UCSD-AML1 (cell line): Measurements from ENCODE around the gene FARSB.
"Not testable (repeated sequence)": the region's sequence is repeated elsewhere in the genome, so short reads cannot be mapped to it uniquely, and the experiment has no call there.

ENCODE experiments used
- DNase-seq: peaks from one replicate; lab custom pipeline; 2025; ENCODE audit not compliant: unreplicated experiment; lab: John Stamatoyannopoulos, UW

FARSB gene

DNA sequence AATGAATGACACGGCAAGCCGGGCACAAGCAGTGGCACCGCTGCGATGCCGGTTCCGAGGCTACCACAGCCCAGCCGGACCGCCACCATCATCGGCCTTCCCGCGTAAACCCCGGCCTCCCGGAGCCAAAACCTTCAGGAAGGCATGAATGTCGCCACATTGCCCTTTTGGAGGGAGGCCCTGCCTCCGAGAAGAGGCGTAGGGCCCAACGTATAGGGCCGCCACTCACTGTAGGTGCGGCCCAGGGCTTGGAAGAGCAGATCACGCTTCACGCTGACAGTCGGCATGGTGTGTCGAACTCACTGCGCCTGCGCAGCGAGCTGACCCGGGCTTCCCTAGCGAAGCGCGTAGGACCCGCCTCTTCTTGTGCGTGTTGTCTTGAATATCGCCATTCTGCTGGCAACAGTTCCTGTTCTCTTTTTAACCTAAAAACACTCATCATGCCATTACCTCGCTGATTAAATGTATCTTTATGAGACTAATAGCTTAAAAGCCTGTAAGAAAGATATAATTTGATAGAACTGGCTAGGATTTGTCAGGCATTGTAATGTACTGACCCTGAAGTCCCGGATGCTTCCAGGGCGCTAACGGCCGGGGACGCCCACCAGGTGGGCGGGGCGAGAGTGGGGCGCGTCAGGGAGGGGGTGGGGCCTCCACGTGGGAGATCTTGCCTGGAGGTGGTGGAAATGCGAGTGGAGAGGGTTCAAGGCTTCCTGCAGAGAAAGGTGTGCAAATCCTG, at the start of gene FARSB:
Gene FARSB, minus strand, starts transcription at position 306 of the 739 bp plus-strand sequence. Its CDS starts 19 bp downstream, at position 287.
- peak; percentile 91 for DNase-seq

DNA sequence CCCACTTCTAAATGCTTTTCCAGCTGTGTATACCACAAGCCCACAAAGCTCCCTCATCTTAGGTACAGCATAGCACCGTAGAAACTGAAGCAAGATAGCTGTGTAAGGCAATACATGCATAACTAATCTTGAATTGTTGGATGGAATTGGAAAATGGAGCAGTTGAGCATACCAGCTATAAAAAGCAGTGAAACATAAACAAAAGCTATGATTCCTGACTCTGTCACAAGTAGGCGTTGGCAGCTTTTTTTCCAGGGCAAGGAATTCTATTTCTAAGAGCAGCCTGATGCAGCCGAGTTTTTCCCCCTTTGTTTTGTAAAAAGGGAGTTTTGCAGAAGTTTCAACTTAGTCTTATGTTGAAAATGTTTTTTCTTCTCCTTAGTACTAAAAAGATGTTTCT, 48.0 kb upstream of the FARSB start:
- no peak for DNase-seq

DNA sequence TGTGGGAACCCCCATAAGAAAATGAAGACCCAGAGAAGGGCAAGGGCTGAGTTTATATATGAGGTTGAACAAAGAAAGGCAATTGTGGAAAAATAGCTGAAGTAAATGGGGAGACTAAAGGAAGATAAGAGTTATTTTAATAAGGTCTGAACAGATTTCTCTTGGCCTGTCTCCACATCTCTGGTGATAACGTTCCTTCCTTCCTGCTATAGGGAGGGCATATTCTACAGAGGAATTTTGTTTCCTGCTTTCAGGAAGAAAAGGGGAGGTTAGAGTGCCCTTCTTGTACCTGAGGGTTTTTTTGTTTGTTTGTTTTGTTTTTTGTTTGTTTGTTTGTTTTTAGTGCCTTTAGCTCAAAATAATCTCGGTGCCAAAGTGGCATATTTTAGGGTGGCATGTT, 47.2 kb upstream of the FARSB start:
- no peak for DNase-seq

DNA sequence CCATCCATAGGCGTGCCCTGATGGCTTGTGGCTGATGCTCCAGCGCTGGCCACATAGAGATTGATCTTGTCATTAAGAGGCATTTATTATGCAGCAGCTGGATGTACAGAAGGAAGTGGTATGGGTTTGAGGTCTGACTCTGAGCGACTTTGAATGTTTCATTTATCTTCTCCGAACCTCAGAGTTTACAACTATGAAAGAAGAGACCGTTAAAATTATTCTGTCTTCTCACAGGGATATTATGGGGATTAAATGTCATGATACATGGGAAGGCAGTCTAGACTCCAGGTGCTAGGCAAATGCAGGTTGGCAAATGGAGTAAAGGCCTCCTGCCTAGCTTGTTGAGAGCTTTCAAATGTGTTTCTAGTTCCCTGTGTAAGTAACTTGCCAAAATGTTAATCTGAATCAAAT, 45.8 kb upstream of the FARSB start:
- no peak for DNase-seq

DNA sequence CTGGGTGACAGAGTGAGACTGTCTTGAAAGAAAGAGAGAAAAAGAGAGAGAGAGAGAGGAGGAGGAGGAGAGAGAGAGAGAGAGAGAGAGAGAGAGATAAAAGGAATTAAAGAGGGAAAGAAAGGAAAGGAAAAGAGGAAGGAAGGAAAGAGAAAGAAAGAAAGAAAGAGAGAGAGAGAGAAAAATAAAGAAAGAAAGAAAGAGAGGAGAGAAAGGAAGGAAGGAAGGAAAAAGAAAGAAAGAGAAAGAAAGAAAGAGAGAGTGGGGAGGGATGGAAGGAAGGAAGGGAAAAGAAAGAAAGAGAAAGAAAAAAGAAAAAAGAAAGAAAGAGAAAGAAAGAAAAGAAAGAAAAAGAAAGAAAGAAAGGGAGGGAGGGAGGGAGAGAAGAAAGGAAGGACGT, 45.3 kb upstream of the FARSB start:
- DNase-seq, result no peak

DNA sequence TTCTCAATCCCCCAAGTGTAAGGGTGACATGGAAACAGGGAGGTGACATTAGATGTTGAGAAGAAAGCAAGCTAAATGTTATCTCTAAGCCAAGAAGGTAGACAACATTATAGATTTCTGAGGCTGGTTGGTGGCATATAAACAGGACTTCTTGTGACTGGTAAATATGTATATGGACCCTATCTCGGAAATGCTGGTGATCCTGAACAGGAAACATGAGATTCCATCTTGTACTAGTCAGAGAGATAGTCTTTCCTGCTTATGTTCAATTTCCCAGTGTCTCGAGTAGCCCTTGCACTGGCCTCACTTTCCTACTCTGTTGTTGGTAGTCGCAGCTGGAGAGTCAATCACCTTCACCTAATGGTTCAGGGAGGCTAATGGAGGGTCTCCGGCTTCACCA, 42.4 kb upstream of the FARSB start:
- DNase-seq, result no peak

DNA sequence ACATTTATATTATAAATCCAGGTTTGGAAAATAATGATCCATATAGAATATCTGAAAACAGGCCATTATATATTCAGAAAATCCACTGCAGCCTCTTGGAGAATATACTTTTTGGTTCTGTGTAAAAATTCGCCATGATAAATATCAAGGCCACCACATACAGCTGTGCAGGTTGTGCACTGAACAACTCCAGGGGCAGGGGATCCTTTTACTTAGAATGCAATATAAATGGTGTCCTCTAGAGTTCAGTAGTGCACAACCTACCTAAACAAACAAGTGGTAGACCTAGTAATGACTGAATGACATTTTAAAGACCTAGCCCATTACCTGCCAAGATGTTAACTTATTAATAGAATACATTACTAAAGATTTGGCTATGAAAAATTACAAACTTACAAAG, 37.9 kb upstream of the FARSB start:
- DNase-seq, result no peak

DNA sequence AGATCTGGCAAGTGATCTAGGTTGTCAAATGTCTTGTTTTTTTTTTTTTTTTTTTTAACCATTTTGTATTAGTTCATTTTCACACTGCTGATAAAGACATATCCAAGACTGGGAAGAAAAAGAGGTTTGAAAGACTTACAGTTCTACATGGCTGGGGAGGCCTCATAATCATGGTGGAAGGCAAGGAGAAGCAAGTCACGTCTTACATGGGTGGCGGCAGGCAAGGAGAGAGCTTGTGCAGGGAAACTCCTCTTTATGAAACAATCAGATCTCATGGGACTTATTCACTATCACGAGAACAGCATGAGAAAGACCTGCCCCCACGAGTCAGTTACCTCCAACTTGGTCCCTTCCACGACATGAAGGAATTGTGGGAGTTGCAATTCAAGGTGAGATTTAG, 37.5 kb upstream of the FARSB start:
- DNase-seq, result not testable (repeated sequence)

DNA sequence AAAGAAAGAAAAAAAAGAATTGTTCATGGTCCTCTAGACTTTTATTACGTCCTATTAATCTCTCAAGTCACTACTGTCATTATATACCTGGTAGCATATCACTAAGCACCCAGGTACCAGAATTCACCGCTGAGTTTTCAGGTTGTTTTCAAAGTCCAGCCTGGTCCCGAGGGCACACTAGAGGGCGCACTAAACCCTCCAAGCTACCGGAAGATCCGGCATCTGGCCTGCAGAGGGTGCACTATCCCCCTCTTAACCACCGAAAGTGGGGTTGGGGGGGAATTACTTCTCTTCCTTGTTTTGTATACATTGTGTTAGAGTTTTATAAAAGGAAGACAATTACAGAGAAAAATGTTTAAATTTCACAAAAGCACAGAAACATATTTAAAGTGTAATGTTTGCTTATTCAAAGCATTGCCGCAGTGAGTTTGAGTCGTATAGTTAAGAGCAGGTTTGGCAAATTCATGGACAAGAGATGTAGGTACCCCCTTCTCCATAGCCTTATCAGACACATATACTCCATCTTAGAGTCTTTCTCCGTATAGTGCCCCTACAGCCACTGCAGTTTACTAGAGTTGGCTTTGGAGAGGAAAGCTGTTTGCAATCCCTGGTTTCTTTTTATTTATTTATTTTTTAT, 34.8 kb upstream of the FARSB start:
- peak; percentile 65 for DNase-seq

DNA sequence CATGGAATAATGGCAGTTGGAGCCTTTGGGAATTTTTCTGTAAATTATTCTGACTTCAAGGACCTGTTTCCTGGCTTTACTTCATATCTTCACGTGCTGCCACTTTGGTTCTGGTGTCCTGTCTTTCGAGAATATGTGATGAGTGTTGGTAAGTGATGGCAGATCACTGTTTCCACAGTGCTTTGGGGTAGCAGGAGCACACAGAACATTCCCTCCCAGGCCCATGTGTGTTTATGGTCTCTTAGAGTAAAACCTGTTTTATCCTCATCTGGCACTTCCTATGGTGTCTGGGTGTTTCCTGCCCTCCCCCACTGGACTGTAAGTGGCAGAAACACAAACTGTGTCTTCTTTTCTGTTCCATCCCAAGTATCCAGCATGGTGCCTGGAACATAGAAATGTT, 33.4 kb upstream of the FARSB start:
- DNase-seq, result no peak

DNA sequence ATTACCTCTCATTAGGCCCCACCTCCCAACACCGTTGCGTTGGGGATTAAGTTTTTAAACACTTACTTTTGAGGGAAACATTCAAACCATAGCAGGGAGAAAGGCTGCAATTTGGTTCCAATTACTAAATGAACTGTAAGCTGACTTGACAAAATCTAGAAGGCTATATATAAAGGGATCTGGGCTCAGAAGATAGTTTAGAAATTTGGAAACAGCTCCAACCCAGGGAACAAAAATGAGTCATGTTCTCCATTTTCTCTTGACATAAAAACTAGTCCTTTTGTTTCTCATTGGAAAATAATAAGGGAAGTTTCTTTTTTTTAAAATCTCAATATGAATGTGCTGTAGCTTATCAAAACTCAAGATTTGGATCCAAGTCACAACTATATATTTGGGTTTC, 33.0 kb upstream of the FARSB start:
- DNase-seq, result no peak

DNA sequence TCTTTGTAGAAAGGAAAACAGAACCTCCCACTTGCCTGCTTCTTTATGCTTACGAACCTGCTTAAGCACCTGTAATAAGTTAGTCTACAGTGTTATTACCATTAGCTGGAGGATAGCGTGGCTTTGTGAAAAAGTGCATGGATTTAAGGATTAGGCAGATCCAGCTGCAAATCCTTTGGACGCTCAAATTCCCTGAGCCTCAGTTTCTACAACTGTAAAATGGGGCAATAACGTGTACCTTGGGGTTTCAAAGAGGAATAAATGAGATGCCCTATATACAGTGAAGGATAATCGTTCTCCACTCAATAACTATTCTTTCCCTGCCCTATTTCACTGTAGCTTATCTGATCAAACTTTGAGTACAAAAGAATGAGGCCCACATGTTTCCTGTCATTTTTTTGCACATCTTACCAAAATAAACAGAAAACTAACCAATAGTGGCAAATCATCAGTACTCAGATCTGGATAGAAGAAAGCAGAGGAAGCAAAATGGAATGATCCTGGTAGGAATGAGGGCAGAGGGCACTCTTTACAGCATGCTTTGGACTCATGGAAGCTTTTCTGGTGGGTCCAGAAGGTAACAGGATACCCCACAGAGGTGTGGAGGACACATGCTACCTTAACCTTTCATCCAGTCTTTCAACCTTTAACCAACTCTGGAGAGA, 30.3 kb upstream of the FARSB start:
- DNase-seq, result no peak

DNA sequence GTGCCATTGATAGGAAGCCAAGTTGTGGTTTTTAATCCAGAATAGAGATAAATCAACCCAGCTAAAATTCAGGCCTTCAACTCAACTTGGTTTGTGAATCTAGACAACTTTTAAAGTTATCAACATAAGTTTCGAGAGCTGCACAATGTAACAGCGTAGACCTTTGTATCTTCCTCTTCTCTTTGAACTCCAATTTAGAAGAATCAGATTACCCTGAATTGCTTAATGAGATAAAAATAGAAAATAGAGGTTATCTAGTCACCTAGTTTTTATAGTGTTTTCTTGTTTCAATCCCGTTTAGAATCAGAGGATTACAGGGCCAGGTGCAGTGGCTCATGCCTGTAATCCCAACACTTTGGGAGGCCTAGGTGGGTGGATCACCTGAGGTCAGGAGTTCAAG, 27.9 kb upstream of the FARSB start:
- no peak for DNase-seq

DNA sequence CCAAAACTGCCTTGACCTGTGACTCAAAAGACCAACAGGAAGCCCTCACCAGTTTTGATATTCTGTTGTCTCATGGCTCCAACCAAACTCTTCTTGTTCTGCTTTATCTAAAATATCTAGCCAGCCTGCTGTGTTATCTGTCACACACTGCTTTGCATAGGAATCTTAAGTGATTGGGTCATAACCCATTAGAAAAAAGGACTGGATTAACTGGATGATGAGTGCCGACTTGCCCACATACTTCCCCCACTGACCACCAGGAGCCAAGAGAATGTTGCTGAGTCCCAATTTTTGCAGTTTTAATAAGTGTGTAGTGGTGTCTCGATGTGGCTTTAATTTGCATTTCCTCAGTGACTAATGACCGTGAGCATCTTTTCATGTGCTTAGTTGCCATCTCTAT, 22.1 kb upstream of the FARSB start:
- no peak for DNase-seq

DNA sequence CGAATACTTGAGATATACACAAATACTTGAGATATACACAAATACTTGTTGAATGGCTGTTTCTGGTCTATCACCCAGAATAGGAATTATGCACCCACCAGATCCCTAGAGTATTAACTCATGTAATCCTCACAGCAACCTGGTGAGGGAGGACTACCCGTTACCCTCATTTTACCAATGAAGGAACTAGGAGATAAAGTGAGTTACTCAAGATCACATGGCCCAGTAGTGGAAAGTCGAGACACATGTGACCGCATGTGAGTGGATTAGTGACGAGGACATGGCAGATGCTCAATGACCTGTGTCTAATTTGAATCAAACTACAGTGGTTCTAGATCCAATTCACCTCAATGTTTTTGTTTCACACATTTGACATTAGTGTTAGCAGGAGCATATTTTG, 18.0 kb upstream of the FARSB start:
- DNase-seq, result no peak

DNA sequence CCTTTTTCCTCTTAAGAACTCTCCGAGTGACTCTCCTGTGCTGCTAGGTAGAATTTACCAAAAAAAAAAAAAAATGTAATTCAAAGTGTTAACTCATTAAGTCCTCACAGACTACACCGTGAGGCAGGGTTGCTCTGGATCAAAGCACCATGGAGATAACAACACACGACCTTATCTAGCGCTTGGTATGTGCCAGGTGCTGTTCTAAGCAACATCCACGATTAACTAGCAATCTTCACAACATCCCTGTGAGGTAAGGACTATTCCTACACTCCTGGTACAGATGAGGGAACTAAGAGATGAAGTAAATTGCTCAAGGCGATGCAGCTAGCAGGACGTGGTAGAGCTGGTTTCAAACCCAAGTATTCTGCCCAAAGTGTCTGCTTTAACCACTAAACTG, 17.4 kb upstream of the FARSB start:
- DNase-seq, result no peak

DNA sequence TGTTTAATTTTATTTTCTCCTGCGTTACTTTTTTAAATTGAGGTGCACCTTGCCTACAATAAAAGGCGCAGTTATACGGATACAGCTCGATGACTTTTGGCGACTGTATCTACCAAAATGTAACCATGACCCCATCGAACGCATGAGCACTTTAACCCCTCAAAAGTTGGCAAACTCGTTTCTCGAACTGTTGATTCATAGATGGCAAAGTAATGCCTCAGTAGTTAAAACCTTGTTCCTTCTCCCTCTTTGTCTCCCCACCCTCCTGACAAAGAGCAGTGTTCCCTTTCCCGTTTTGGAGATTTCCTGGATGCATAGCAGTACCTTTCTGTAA, 16.1 kb upstream of the FARSB start:
- DNase-seq, result no peak

DNA sequence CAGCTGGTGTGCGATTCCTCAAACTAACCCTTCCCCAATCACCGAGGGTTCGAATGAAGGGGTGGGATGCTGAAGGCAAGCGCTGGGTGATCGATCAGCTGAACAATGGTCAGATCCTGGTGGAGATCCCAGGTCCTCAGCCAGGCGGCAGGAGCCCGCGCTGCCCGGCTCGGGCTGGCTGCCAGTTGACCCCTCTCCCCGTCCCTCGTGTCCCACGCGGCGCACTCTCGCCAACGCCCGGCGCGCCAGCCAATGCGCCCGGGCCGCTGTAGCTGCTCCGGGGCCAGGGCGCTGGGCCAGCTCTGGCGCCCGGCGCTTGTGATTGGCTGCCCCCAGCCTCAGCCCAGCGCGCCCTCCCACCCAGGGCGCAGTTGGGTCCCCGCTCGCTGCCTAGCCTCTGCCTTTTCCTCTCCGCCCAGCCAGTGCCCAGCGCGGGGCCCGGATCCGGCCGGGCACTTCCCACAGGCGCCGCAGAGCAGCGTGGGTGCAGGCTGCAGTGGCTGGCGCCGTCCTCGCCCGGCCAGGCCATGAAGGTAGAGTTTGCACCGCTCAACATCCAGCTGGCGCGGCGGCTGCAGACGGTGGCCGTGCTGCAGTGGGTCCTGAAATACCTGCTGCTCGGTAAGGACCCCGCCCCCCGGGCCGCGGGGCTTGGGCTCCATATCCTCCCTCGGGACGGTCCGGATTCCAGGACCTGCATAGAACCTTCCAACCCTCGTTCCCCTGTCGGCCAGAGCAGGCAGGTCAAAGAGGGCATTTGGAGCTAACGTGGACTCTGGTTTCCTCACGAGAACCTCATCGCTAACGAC, 15.6 kb upstream of the FARSB start, which contains the start of gene MOGAT1:
Gene MOGAT1, plus strand, starts transcription at position 400 of the 809 bp plus-strand sequence. Its CDS starts 128 bp downstream, at position 528.
- DNase-seq, result no peak

DNA sequence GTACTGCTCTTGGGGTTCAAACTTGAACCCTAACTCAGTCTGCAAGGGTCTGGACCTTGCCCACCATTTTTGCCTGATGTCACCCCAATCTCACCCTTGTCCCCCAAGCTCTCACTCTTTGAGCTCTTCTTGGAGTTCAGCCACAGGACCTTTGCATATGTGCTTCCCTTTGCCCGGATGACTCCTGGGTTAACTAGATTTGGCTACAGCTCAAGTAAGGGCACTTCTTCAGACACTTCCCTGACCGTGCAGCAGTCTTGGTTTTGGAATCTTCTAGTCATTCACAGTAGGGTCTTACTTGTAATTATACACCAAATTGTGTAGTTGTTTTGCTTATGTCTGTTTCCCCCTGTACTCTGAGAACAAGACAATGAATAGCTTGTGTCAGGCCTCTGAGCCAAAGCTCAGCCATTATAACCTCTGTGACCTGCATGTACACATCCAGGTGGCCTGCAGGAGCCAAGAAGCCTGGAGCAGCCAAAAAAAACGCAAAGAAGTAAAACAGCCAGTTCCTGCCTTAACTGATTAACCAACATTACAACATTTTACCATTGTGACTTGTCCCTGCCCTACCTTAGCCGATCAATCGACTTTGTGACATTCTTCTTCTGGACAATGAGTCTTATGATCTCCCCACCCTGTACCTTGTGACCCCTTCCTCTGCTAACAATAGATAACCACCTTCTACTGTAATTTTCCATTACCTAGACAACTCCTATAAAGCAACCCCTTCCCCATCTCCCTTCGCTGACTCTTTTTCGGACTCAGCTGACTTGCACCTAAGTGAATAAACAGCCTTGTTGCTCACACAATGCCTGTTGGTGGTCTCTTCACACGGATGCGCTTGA, 14.5 kb upstream of the FARSB start:
- DNase-seq, result no peak

DNA sequence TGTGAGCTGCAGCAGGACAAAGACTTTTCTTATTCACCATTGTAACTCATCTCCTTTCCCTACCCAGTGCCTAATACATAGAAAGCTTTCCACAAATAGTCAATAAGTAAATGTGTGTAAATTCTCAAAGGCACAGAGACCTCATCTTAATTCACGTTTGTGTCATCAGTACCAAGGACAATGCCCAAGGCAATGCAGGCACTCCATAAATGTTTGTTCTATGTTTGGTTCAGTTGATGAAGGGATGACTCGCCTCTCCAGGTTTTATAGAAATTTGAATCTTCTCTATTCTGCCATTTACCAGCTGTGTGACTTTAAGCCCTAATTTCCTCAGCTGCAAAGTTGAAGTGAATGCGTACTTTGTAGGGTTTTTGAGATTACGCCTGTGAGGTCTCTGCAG, 13.5 kb upstream of the FARSB start:
- no peak for DNase-seq
